ENCODE measurements around the gene USP32.

DNA sequence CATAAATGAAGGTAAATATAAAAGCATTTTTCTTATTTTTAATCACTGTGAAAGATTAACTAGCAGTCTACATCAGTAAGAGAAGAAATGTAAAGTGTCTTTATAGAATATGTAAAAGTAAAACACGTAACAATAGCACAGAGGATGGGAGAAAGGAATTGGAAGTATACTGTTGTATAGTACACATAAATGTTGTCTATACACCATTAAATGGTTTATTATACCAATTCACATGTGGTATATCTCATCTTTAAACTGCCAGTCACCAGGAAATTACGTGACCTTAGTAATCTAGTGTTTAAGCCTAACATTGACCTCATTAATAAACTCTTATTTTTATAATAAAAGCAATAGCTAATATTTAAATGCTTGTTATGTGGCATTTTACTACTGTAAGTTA lies 87.4 kb downstream of the USP32 start:
- no peak for TF ChIP-seq CTCF (IDR thresholded peaks at IDR 0.05; ENCODE audit: low read depth, low read length, missing input control)
- TF ChIP-seq REST (IDR thresholded peaks at IDR 0.05) = no peak
- TF ChIP-seq MAX (IDR thresholded peaks at IDR 0.05) = no peak
- no peak for TF ChIP-seq YY1 (IDR thresholded peaks at IDR 0.05)
- no peak for TF ChIP-seq RAD21 (IDR thresholded peaks at IDR 0.05)
- TF ChIP-seq SP1 (IDR thresholded peaks at IDR 0.05) = no peak
- TF ChIP-seq JUND (IDR thresholded peaks at IDR 0.05) = no peak
- no peak for TF ChIP-seq HNF4A (conservative IDR thresholded peaks at IDR 0.05)
- no peak for TF ChIP-seq RXRA (IDR thresholded peaks at IDR 0.05)
